ENCODE results near the gene NTHL1. TPM values are rescaled to one million over a fixed set of nuclear protein-coding genes. Genes with fewer than 3 reads are reported as not detected.

The NTHL1 gene
- total and polyA plus RNA-seq, 2 of the 13 experiments (the other 11 are each of a cell fraction or from before 2014, with no cell fraction given), result 47.5 to 64.9 TPM

GRCh38 chr16:2015947-2016208, 31.8 kb downstream of the NTHL1 start:
- FAIRE-seq, result no peak
- Histone ChIP-seq H3K27me3 (ENCODE audit: control insufficient read depth in 1 of 2, insufficient read depth in 2 of 2, low read length in 2 of 2) (peaks cover 2 to 19% of the 10 kb centered on the region in 2 experiments; a peak in 2 of 5 replicates), H3K4me3 (replicated peaks in 1 of 3; ENCODE audit: insufficient read depth in 1 of 3, low read depth in 2 of 3, low read length in 3 of 3) (peak overlapping the region; percentile 20 to 61 (median 40); a peak in 5 of 6 replicates), H3K4me1 (ENCODE audit: insufficient read depth, low read length) (peaks cover 65% of the 10 kb centered on the region), H2AFZ (ENCODE audit: low read length) (peak overlapping the region; percentile 59), H3K9ac (ENCODE audit: insufficient read depth, low read depth, low read length) (peak overlapping the region; percentile 60), H4K20me1 (ENCODE audit: insufficient read depth, low read length) (no peaks in the 10 kb centered on the region), H3K9me3 (ENCODE audit: low read length) (no peaks in the 10 kb centered on the region), H3K36me3 (replicated peaks in 1 of 2; ENCODE audit: control insufficient read depth in 1 of 2, insufficient read depth in 2 of 2, low read length in 2 of 2) (no peaks in the 10 kb centered on the region), H3K79me2 (ENCODE audit: insufficient read depth, low read length) (no peaks in the 10 kb centered on the region), H3K4me2 (ENCODE audit: low read depth, low read length) (peak overlapping the region; percentile 93), H3K27ac (ENCODE audit: extremely low read length, insufficient read depth, low read length) (no peak overlapping the region)
- in situ Hi-C loops (cut with HindIII; ENCODE audit: extremely low pct_ligation_motif_present, low pct_unique_long_range_greater_than_20kb) (no loop called here), intact Hi-C loops (cut with micrococcal nuclease; ENCODE audit: unreplicated experiment) (no loop called here)
- DNase-seq (ENCODE audit: low spot score), result no peak
- ATAC-seq, result no peak
- POLR2A ChIA-PET, result interaction anchor here (1.1 to 2.9 kb wide), 5 partner anchors 20 to 139 kb away, joined by 3 to 22 read pairs (median 7); partner anchors contain the start of genes NTHL1, RPS2, TRAF7 and TSC2
- CTCF ChIA-PET (ENCODE audit: low intra/inter-chr PET ratio, low total read pairs), result no interaction called here
- no TSS peak for BruUV-seq (replicated peaks)
- WGBS (ENCODE audit: low lambda C conversion rate), result 7% methylated on average over 7 of the region's 7 CpGs
- TF ChIP-seq FOSL2 (CRISPR knock-in tag; IDR thresholded peaks at IDR 0.05) (no peak), REL (CRISPR knock-in tag; conservative IDR thresholded peaks at IDR 0.05) (no peak), ZNF670 (CRISPR knock-in tag; IDR thresholded peaks at IDR 0.05; ENCODE audit: borderline replicate concordance) (0 out of 2 replicates have a peak, but pooled peaks have one; percentile 69), ZBED4 (CRISPR knock-in tag; IDR thresholded peaks at IDR 0.05; ENCODE audit: borderline replicate concordance) (no peak), ZNF883 (CRISPR knock-in tag; IDR thresholded peaks at IDR 0.05; ENCODE audit: not compliant biosample characterization) (no peak), CHCHD3 (CRISPR knock-in tag; IDR thresholded peaks at IDR 0.05) (no peak), ZNF83 (CRISPR knock-in tag; IDR thresholded peaks at IDR 0.05; ENCODE audit: borderline replicate concordance) (no peak), ZNF737 (CRISPR knock-in tag; IDR thresholded peaks at IDR 0.05; ENCODE audit: borderline replicate concordance) (0 out of 2 replicates have a peak, but pooled peaks have one; percentile 6), TBX3 (IDR thresholded peaks at IDR 0.05; ENCODE audit: borderline replicate concordance) (no peak), KLF13 (CRISPR knock-in tag; IDR thresholded peaks at IDR 0.05) (no peak), ZSCAN31 (CRISPR knock-in tag; IDR thresholded peaks at IDR 0.05; ENCODE audit: low read depth) (0 out of 2 replicates have a peak, but pooled peaks have one; percentile 19), NCOA5 (CRISPR knock-in tag; IDR thresholded peaks at IDR 0.05) (no peak), EEA1 (CRISPR knock-in tag; IDR thresholded peaks at IDR 0.05; ENCODE audit: borderline replicate concordance) (no peak), ZNF362 (CRISPR knock-in tag; IDR thresholded peaks at IDR 0.05; ENCODE audit: borderline replicate concordance) (no peak), ZKSCAN5 (CRISPR knock-in tag; IDR thresholded peaks at IDR 0.05) (no peak), PCBP2 (optimal IDR thresholded peaks at IDR 0.05; ENCODE audit: low read depth, low read length, poor library complexity, severe bottlenecking) (no peak), TBX2 (CRISPR knock-in tag; IDR thresholded peaks at IDR 0.05; ENCODE audit: borderline replicate concordance) (no peak), HINFP (CRISPR knock-in tag; IDR thresholded peaks at IDR 0.05; ENCODE audit: low read depth) (no peak), PRMT3 (CRISPR knock-in tag; IDR thresholded peaks at IDR 0.05; ENCODE audit: borderline replicate concordance, low read depth) (no peak)
